HUES6 (cell line): ENCODE measurements around the gene KIF26A.

Experiments
- H3K27ac ChIP-seq: 2 replicates; pipeline ENCODE4 v1.7.0; 2013; ENCODE audit warnings: low read depth, mild to moderate bottlenecking, low read length, inconsistent platforms
- H3K27me3 ChIP-seq: 2 replicates; pipeline ENCODE4 v1.6.1; 2013; ENCODE audit warnings: low read length; ENCODE audit not compliant: control insufficient read depth, insufficient read depth
- H3K36me3 ChIP-seq: 2 replicates; pipeline ENCODE4 v1.6.1; 2013; ENCODE audit warnings: low read length; ENCODE audit not compliant: control insufficient read depth, insufficient read depth
- H3K4me1 ChIP-seq: 2 replicates; pipeline ENCODE4 v1.6.1; 2013; ENCODE audit warnings: low read length; ENCODE audit not compliant: control insufficient read depth, insufficient read depth
- H3K4me3 ChIP-seq: 2 replicates; pipeline ENCODE4 v1.5.1; 2013; ENCODE audit warnings: low read depth, low read length
- H3K9ac ChIP-seq: one replicate; pipeline ENCODE4 v1.6.1; 2013; ENCODE audit warnings: mild to moderate bottlenecking, low read length
- H3K9me3 ChIP-seq: 2 replicates; pipeline ENCODE4 v1.6.1; 2013; ENCODE audit warnings: low read depth, low read length; ENCODE audit not compliant: control insufficient read depth, insufficient read depth

Gene KIF26A

DNA sequence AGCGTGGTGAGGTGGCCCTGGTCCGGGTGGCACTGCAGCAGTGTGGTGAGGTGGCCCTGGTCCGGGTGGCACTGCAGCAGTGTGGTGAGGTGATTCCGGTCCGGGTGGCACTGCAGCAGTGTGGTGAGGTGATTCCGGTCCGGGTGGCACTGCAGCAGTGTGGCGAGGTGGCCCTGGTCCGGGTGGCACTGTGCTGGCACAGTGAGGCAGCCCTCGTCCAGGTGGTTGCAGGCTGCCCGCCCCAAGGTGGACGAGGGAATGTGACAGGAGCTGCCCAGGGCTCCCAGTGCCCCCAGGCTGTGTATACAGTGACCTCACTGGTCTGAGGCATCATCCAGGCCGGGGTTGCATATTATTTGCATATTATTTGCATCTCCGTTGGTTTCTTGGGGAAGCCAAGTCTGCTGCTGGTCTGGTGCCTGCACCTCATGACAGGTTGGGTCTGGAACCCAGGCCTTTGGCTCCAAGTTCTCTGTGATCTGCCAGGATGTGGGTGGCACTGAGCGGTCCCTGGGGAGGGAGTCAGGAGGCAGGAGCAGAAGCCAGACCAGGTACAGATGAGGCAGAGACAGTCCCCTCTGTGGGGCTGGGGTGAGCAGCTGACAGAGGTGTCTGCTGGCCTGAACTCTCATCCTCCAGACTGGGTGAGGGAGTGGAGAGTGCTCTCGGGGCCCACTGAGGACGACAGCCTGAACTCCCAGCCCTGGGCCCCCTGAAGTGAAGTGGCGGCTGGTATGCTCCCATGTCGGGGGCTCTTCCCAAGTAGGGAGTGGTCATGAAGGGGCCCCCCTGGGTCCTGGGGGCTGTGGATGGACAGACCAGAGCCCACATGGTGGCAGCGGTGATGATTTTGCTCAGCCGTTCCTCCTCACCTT lies 79.3 kb downstream of the KIF26A start:
- no peak overlapping the region for H3K27ac ChIP-seq
- H3K27me3 ChIP-seq: peaks cover 3% of the 10 kb centered on the region; the same call in 1 of the 2 replicates
- no peak overlapping the region for H3K4me3 ChIP-seq
- H3K36me3 ChIP-seq: no peaks in the 10 kb centered on the region
- no peaks in the 10 kb centered on the region for H3K9me3 ChIP-seq
- H3K9ac ChIP-seq: no peak overlapping the region
- peaks cover 20% of the 10 kb centered on the region for H3K4me1 ChIP-seq

DNA sequence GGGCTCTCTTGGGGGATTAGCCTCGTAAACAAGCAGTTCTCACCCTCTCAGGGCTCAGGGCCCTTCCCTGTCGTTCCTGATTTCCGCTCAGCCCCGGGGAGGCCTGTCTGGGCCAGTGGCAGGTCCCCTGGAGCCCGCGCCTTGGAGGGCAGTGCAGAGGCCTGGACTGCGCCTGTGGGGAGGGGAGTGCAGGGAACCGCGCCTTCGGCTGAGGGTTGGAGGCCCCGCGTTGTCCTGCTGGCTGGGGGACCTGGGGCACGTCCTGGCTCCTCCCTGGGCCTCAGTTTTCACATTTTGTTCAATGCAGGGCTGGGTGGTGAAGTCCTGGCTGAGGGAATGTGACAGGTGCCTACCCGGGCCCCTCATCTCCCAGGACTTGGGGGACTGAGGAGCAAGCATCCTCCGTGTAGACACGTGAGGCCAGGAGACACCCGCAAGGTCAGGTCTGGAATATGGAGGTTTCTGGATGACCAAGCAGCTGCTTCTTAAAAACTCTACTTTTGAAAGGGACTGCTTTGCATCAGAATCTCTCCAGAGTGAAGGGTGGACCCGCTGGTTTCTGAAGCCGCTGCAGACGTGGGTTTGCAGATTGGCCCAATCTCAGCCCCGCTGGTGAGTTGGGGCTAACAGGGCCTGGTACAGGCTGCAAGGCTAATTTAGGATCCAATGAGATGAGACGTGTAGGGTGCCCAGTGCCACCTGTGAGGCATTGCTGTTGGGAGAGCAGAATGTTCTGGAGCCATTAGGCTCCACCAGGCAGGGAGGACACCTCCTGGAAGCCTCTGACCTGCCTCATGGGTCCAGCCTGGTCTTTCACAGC lies 80.2 kb downstream of the KIF26A start:
- Histone ChIP-seq H3K36me3 (no peaks in the 10 kb centered on the region), H3K9me3 (no peaks in the 10 kb centered on the region), H3K4me1 (peaks cover 27% of the 10 kb centered on the region), H3K27ac (no peak overlapping the region), H3K27me3 (peaks cover 3% of the 10 kb centered on the region; the same call in 1 of the 2 replicates), H3K4me3 (no peak overlapping the region), H3K9ac (no peak overlapping the region)

DNA sequence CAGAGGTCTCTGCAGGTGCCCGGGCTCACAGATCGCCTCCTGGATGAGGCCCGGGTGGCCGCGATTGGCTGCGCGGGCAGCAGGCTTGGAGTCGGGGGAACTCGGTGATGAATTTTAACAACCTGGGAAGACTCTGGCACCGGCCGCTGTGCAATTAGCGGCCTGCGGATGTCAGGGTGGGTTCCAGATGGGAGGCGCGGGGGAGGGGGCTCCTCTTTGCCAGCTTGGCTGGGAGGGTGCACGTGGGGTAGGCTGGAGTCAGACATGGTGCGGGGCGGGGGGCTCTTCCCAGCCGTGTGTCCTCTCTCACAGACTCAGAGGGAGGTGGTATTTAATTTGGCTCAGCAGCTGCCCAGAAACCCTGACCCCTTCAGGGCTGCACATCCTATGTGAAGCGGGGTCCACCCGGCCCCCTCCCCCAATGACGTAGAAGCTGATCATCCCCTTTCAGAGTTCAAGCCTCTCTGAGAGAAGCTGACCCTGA lies 81.4 kb downstream of the KIF26A start:
- Histone ChIP-seq H3K4me3 (no peak overlapping the region), H3K9me3 (no peaks in the 10 kb centered on the region), H3K4me1 (peaks cover 38% of the 10 kb centered on the region), H3K27ac (no peak overlapping the region), H3K27me3 (peaks cover 3% of the 10 kb centered on the region; the same call in 1 of the 2 replicates), H3K36me3 (no peaks in the 10 kb centered on the region), H3K9ac (no peak overlapping the region)

DNA sequence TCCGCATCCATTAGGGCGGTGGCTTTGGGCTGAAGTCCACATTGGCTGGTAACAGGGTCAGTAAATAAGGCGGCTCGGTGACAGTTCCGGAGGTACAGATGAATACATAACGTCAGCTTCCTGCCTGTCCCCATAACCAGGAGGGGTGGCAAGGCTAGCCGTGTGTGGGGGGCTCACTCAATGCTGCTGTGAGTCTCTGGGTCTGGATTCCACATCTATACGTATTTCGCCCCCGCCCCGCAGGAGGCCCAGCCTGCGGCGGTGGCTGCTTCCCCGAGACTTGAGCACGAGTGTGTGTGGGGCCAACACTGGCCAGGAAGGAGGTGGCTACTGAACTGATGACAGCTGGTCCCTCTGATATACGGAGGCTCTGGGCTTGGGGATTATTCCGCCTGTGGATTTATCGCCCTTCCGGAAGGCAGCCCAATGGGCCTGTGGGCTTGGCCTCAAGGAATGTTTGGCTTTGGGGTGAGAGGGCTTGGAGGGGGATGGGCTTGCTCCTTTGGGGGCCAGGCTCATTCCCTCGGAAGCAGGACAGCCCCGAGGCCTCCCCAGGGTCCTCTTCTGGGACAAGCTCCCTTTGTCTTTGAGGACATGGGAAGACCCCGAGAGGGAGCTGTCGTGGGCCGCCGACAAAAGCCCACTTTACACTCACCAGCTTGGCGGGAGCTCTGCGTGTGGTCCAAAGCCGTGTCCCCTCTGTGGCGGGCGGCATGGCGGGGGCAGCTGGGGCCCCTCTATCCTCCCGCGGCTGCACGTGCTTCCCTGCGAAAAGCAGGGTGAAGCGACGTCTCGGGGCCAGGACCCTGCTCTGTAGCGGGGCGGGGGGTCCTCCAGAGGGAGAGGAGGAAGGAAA lies 82.1 kb downstream of the KIF26A start:
- Histone ChIP-seq H3K4me3 (no peak overlapping the region), H3K9ac (no peak overlapping the region), H3K27ac (no peak overlapping the region), H3K9me3 (no peaks in the 10 kb centered on the region), H3K27me3 (no peaks in the 10 kb centered on the region), H3K4me1 (peaks cover 41% of the 10 kb centered on the region), H3K36me3 (no peaks in the 10 kb centered on the region)

DNA sequence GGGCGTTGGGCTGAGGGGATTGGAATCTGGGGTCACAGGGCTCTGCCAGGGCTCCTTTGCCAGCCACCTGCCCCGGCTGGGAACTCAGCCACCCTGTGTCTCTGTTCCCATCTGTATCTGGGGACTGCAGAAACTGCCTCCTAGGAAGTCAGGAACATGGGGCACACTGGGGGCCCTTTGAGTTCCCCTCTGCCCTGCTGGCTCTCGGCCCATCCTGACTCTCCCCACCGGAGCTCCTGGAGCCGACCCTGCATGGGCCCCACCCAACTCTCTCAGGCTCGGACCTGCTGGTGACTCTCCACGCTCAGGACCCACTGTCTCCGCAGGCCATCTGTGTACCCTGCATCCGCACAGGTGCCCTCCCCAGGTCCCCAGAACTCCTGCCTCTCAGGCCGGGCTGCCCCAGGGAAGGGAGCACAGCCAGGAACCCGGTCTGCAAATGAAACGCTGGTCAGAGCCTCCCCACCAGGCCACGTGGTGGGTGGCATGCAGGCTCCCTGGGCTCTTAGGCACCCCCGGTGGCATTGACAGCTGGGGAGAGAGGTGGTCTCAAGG lies 82.8 kb downstream of the KIF26A start:
- Histone ChIP-seq H3K4me3 (no peak overlapping the region), H3K4me1 (peaks cover 44% of the 10 kb centered on the region), H3K9ac (no peak overlapping the region), H3K9me3 (no peaks in the 10 kb centered on the region), H3K36me3 (no peaks in the 10 kb centered on the region), H3K27ac (no peak overlapping the region), H3K27me3 (no peaks in the 10 kb centered on the region)

DNA sequence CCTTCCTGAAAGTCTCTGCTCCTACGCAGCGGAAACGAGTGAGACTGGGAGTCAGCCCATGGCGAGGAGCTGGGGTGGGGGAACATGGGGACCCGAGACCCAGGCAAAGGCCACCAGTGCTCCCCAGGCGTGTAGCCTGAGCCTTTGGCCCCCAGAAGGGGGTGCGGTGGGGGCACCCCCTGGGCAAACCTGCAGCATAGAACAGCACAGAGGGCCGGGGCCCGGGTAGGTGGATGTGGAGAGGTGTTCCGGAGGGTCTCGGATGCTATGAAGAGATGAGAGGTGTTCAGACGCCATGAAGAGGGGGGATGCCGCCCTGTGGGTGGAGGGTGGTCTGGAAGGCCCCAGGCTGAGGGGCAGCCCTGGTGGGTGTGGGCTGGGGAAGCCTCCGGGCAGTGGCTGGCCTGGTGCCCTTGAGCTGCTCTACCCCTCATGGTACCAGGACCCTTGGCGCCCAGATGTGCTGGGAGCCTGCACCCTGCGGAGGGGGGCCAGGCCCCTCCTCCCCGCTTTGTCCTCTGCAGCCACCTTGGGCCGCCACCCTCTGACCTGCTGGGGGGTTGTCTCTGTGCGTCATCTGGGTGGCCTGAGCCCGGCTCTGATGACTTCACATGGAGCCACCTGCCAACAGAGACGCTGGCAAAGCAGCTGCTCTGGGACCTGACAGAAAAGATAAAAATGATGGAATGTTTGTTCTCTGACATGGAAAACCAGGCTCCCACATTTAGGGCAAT lies 83.4 kb downstream of the KIF26A start:
- Histone ChIP-seq H3K27me3 (no peaks in the 10 kb centered on the region), H3K4me1 (peaks cover 48% of the 10 kb centered on the region), H3K27ac (no peak overlapping the region), H3K4me3 (no peak overlapping the region), H3K9me3 (no peaks in the 10 kb centered on the region), H3K9ac (no peak overlapping the region), H3K36me3 (no peaks in the 10 kb centered on the region)

DNA sequence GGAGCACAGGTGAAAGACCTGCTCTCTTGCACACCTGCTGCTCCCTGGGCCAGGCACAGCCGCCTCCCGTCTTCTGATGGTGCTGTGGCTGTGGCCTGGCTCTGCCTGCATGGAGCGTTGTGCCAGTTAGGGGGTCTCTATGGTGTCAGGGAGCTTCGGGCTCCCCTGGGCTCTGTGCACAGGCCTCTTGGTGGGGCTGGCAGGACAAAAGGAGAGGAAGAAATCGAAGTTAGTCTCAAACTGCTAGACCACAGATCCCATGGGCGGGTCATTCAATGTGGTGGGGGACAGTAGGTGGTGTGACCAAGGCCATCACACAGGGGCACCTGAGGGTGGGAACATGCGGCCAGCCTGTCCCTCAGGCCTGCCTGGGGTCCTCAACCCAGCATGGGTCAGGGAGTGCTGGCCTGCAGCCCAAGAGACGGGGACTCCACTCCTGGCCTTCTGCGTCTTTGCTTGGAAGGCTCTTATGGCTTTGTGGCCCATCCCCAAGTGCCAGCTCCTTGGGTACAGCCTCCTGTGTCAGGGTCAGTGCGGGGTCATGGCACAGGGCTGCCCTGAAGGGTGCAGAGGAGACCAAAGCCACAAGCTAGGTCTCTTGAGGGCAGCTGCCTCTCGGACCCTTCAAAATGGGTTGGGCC lies 84.1 kb downstream of the KIF26A start:
- Histone ChIP-seq H3K36me3 (no peaks in the 10 kb centered on the region), H3K27ac (no peak overlapping the region), H3K4me3 (no peak overlapping the region), H3K9me3 (peaks cover 7% of the 10 kb centered on the region), H3K9ac (no peak overlapping the region), H3K27me3 (no peaks in the 10 kb centered on the region), H3K4me1 (peaks cover 48% of the 10 kb centered on the region)

DNA sequence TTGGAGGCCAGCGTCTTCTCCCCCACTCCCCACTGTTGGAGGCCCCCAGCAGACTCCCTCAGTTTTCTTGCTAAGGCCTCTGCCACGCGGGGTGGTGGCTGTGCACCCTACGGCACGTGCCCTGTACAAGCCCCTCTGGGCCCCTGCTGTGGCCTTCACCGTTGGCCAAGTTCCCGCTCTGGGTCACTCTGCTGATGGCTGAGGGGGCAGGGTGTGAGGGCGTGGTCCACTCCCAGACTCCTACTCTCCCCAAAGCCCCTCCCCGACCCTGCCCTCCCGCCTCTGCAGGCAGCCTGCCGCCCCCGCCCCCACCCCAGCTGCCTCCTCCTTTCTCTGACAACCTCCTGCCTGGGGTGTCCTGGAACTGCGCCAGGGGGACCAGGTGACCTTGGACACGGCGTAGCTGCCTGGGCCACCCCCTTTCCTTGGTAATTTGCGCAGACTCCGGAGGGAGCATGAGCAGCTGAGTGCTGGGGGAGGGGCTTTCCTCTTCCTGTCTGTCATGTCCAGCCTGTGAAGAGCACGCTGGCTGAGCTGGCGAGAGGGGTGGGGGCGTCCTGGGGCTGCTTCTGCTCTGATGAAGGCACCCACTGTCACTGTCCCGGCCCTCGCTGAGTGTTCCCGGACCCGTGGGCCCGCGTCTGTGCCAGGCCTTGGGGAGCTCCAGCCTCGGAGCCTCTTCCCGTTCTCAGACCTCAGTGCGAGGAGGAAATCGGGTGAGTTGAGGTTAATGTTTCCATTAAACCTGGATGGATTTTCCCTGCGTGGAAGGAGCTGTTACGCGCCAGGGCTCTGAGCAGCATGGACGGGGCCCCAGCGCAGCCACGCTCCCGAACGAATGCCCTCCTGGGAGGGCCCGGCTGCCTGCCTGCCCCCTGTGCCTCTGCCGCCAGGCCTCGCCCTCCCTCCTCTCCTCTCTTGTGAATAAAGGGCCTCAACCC lies 85.0 kb downstream of the KIF26A start:
- Histone ChIP-seq H3K36me3 (no peaks in the 10 kb centered on the region), H3K4me3 (no peak overlapping the region), H3K9me3 (peaks cover 13% of the 10 kb centered on the region), H3K4me1 (peaks cover 45% of the 10 kb centered on the region), H3K9ac (no peak overlapping the region), H3K27me3 (no peaks in the 10 kb centered on the region), H3K27ac (0 out of 2 replicates have a peak overlapping the region, but pooled peaks have one; percentile 36)

DNA sequence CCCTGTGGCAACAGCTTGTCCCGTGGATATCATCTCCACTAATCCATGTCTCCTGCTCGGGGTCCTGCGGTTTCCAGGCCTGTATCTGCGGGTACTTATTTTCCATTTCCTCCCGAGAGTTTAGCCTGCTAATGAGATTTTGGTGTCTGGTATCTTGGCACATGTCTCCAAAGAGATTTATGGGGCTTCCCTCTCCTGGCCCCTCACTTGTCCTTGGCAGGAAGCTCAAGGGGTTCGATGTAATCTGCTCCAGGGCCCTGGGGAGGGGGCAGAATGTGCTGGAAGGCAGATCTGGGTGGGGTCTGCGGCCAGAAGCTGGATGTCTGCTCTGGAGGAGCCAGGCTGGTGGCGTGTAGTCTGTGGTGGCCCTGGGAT lies 85.7 kb downstream of the KIF26A start:
- peaks cover 40% of the 10 kb centered on the region for H3K4me1 ChIP-seq
- no peaks in the 10 kb centered on the region for H3K36me3 ChIP-seq
- no peak overlapping the region for H3K4me3 ChIP-seq
- no peak overlapping the region for H3K27ac ChIP-seq
- no peaks in the 10 kb centered on the region for H3K27me3 ChIP-seq
- no peak overlapping the region for H3K9ac ChIP-seq
- H3K9me3 ChIP-seq: peaks cover 13% of the 10 kb centered on the region
